ENCODE results near the gene FAM234A. TPM values are rescaled to one million over a fixed set of nuclear protein-coding genes. Genes with fewer than 3 reads are reported as not detected.

Gene FAM234A
- total RNA-seq, 6 experiments from 2014 or later: 83.6 to 113 (median 87.7) TPM

DNA sequence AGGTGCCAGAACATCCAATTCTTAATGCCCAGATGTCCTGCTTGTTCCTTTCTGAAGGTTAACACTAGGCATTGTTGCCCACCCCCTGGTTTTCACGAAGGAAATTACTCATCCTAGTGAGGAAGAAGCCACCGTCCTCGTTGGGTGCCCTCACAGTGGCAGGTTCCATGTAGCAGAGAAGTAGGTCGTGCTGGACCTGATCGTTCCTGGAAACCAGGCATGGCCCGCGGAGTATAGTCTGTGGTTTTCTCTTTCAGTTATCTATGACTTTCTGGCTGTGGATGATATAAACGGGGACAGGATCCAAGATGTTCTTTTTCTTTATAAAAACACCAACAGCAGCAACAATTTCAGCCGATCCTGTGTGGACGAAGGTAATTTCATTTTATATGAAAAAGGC lies 24.6 kb downstream of the FAM234A start:
- TF ChIP-seq, protein P1, sequence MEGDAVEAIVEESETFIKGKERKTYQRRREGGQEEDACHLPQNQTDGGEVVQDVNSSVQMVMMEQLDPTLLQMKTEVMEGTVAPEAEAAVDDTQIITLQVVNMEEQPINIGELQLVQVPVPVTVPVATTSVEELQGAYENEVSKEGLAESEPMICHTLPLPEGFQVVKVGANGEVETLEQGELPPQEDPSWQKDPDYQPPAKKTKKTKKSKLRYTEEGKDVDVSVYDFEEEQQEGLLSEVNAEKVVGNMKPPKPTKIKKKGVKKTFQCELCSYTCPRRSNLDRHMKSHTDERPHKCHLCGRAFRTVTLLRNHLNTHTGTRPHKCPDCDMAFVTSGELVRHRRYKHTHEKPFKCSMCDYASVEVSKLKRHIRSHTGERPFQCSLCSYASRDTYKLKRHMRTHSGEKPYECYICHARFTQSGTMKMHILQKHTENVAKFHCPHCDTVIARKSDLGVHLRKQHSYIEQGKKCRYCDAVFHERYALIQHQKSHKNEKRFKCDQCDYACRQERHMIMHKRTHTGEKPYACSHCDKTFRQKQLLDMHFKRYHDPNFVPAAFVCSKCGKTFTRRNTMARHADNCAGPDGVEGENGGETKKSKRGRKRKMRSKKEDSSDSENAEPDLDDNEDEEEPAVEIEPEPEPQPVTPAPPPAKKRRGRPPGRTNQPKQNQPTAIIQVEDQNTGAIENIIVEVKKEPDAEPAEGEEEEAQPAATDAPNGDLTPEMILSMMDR (IDR thresholded peaks at IDR 0.05): no peak
- Mint-ChIP-seq H3K36me3 (ENCODE audit: low read depth) (peaks cover 6% of the 10 kb centered on the region), H3K27ac (no peak overlapping the region), H3K9me3 (no peaks in the 10 kb centered on the region), H3K27me3 (ENCODE audit: insufficient read depth) (no peaks in the 10 kb centered on the region), H3K4me3 (no peak overlapping the region), H3K4me1 (ENCODE audit: low read depth) (no peaks in the 10 kb centered on the region)
- no peak for DNase-seq

DNA sequence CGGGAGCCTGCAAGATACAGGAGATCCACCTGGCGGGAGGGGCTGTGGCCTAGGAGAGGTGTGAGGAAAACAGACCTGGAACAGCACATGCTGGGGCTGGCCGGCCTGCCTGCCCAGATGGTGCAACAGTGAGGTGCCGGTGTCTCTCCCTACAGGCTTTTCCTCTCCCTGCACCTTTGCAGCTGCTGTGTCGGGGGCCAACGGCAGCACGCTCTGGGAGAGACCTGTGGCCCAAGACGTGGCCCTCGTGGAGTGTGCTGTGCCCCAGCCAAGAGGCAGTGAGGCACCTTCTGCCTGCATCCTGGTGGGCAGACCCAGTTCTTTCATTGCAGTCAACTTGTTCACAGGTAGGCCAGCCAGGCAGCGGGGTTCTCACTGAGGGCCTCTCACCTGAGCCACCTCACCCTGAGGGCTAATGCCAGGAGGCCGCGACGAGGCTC lies 25.2 kb downstream of the FAM234A start:
- Mint-ChIP-seq H3K9me3 (no peaks in the 10 kb centered on the region), H3K36me3 (ENCODE audit: low read depth) (peaks cover 6% of the 10 kb centered on the region), H3K27ac (no peak overlapping the region)

DNA sequence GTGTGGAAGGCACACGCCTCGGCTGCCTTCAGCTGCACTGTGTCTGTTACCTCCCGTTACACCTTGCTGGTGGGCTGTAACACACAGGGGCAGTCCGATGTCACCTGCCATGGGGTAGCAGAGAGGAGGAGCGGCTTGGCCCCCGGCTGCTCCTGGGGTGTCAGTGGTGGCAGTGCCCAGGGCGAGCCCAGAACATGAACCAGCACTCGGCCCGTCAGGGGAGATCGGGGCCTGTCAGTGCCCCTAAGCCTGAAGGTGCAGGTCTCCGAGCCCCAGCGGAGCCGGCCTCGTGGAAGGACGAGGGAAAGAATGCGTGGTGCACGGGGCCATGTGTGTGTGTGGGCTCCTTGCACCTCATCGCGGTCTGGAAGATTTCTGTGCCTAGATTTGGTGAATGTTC lies 25.7 kb downstream of the FAM234A start:
- H3K36me3 Mint-ChIP-seq (ENCODE audit: low read depth): peaks cover 6% of the 10 kb centered on the region
- no peak overlapping the region for H3K4me3 Mint-ChIP-seq
- H3K9me3 Mint-ChIP-seq: no peaks in the 10 kb centered on the region
- no peak for DNase-seq
- H3K4me1 Mint-ChIP-seq (ENCODE audit: low read depth): no peaks in the 10 kb centered on the region
- TF ChIP-seq, protein P1 (IDR thresholded peaks at IDR 0.05): no peak
- H3K27ac Mint-ChIP-seq: no peak overlapping the region
- no peaks in the 10 kb centered on the region for H3K27me3 Mint-ChIP-seq (ENCODE audit: insufficient read depth)

More for the DNA sequence above, 25.2 kb downstream of the FAM234A start:
- H3K4me3 Mint-ChIP-seq: no peak overlapping the region
- TF ChIP-seq, protein P1 (IDR thresholded peaks at IDR 0.05): no peak
- H3K27me3 Mint-ChIP-seq (ENCODE audit: insufficient read depth): no peaks in the 10 kb centered on the region
- no peaks in the 10 kb centered on the region for H3K4me1 Mint-ChIP-seq (ENCODE audit: low read depth)
- no peak for DNase-seq

DNA sequence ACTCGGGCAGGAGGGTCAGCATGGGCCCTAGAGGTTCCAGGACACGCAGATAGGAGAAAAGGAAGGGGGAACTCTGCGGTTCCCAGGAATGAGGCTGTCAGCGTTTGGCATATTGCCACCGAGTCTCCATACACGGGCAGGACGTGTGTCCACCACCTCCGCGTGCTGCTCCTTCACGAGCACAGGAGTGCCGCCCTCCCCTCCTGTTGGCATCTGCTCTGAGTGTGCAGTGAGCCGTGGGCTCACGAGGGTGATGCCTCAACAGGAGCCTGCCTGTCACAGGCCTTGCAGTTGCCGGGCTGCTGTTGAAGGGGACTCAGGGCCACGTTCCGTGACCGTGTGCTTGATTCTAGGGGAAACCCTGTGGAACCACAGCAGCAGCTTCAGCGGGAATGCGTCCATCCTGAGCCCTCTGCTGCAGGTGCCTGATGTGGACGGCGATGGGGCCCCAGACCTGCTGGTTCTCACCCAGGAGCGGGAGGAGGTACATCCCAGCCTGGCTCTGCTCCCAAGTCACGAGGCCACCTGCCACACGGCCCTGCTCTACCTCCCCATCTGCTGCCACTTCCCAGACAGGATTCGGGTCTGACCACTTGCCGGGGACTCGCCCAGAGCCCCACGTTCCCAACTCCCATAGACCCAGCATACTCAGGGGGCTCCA lies 26.5 kb downstream of the FAM234A start:
- no peak overlapping the region for H3K27ac Mint-ChIP-seq
- H3K27me3 Mint-ChIP-seq (ENCODE audit: insufficient read depth): peaks cover 4% of the 10 kb centered on the region; the same call in 1 of the 2 replicates
- peaks cover 2% of the 10 kb centered on the region for H3K36me3 Mint-ChIP-seq (ENCODE audit: low read depth)
- no peak for DNase-seq
- TF ChIP-seq, protein P1 (IDR thresholded peaks at IDR 0.05): no peak
- H3K4me3 Mint-ChIP-seq: no peak overlapping the region
- H3K9me3 Mint-ChIP-seq: no peaks in the 10 kb centered on the region
- H3K4me1 Mint-ChIP-seq (ENCODE audit: low read depth): peaks cover 5% of the 10 kb centered on the region; the same call in 1 of the 2 replicates

DNA sequence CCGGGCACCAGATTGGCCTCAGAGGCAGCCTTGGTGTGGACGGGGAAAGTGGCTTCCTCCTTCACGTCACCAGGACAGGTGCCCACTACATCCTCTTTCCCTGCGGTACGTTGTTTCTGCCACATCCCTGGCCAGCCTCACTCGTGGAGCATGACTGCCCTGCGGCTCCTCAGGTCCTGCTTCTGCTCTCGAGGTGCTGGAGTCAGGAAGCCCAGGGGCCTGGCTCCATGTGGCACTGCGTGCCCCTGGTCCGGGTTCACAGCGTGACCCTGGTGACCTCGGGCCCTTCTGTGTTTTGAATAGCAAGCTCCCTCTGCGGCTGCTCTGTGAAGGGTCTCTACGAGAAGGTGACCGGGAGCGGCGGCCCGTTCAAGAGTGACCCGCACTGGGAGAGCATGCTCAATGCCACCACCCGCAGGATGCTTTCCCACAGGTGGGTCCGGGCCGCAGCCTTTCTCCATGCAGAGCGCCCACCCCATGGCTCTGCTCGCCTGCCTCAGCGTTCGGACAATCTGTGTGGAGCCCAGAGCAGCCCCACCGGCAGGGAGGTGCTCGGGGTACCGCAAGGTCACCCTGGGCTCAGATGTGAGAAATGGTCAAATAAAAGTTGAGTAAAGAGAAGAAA lies 27.6 kb downstream of the FAM234A start:
- no peaks in the 10 kb centered on the region for H3K36me3 Mint-ChIP-seq (ENCODE audit: low read depth)

More for the DNA sequence above, 27.6 kb downstream of the FAM234A start:
- no peak overlapping the region for H3K27ac Mint-ChIP-seq
- TF ChIP-seq, protein P1 (IDR thresholded peaks at IDR 0.05): no peak
- DNase-seq: no peak
- H3K4me1 Mint-ChIP-seq (ENCODE audit: low read depth): peaks cover 5% of the 10 kb centered on the region; the same call in 1 of the 2 replicates
- no peak overlapping the region for H3K4me3 Mint-ChIP-seq
- peaks cover 4% of the 10 kb centered on the region; the same call in 1 of the 2 replicates for H3K27me3 Mint-ChIP-seq (ENCODE audit: insufficient read depth)
- no peaks in the 10 kb centered on the region for H3K9me3 Mint-ChIP-seq
